Peyer's patch (tissue), 4 donors: ENCODE results near the gene ACCSL.

Source experiments
- POLR2A ChIP-seq, 2 donors: fragments of 450-650 bp; IDR thresholded peaks; one replicate each; pipeline ENCODE4 v1.5.1; 2017; ENCODE audit warnings: antibody characterized with exemption in 2 of 2, mild to moderate bottlenecking in 2 of 2, moderate library complexity in 2 of 2
- TF ChIP-seq, protein P1 (sequence below), 6 experiments: fragments of 450-650 bp in 4 of 6; fragments of 200-600 bp in 2 of 6; sonication (generic) in 1 of 6; IDR thresholded peaks; one replicate each; pipeline ENCODE4 v1.5.1; 2017 to 2019; ENCODE audit warnings: antibody characterized with exemption in 6 of 6, mild to moderate bottlenecking in 3 of 6, moderate library complexity in 1 of 6

GRCh38 chr11:44028816-44029506, 18.8 kb upstream of the ACCSL start:
- TF ChIP-seq, protein P1, sequence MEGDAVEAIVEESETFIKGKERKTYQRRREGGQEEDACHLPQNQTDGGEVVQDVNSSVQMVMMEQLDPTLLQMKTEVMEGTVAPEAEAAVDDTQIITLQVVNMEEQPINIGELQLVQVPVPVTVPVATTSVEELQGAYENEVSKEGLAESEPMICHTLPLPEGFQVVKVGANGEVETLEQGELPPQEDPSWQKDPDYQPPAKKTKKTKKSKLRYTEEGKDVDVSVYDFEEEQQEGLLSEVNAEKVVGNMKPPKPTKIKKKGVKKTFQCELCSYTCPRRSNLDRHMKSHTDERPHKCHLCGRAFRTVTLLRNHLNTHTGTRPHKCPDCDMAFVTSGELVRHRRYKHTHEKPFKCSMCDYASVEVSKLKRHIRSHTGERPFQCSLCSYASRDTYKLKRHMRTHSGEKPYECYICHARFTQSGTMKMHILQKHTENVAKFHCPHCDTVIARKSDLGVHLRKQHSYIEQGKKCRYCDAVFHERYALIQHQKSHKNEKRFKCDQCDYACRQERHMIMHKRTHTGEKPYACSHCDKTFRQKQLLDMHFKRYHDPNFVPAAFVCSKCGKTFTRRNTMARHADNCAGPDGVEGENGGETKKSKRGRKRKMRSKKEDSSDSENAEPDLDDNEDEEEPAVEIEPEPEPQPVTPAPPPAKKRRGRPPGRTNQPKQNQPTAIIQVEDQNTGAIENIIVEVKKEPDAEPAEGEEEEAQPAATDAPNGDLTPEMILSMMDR (IDR thresholded peaks at IDR 0.05), result no peak
- no peak for TF ChIP-seq POLR2A (IDR thresholded peaks at IDR 0.05)
